ENCODE data around the gene INHA.

INHA gene

GRCh38 chr2:219557320-219557719 is 14.8 kb upstream of the INHA start:
- H3K4me3 ChIP-seq (ENCODE audit: low read depth, low read length): no peak overlapping the region

- no peak overlapping the region for H3K4me3 ChIP-seq (ENCODE audit: low read depth, low read length)
Measured at GRCh38 chr2:219557791-219558785, 14.0 kb upstream of the INHA start.

GRCh38 chr2:219559156-219559915 is 12.8 kb upstream of the INHA start:
- H3K4me3 ChIP-seq (ENCODE audit: low read depth, low read length): no peak overlapping the region

GRCh38 chr2:219560037-219560892 is 11.8 kb upstream of the INHA start:
- no peak overlapping the region for H3K4me3 ChIP-seq (ENCODE audit: low read depth, low read length)

GRCh38 chr2:219560893-219561178 is 11.3 kb upstream of the INHA start:
- no peak overlapping the region for H3K4me3 ChIP-seq (ENCODE audit: low read depth, low read length)

GRCh38 chr2:219561179-219562048 is 10.7 kb upstream of the INHA start:
- no peak overlapping the region for H3K4me3 ChIP-seq (ENCODE audit: low read depth, low read length)

GRCh38 chr2:219562049-219563020 is 9.8 kb upstream of the INHA start:
- no peak overlapping the region for H3K4me3 ChIP-seq (ENCODE audit: low read depth, low read length)

- no peak overlapping the region for H3K4me3 ChIP-seq (ENCODE audit: low read depth, low read length)
Measured at GRCh38 chr2:219563271-219563928, 8.7 kb upstream of the INHA start.

GRCh38 chr2:219565130-219566080 is 6.7 kb upstream of the INHA start:
- H3K4me3 ChIP-seq (ENCODE audit: low read depth, low read length): no peak overlapping the region

GRCh38 chr2:219566640-219567039 is 5.5 kb upstream of the INHA start:
- no peak overlapping the region for H3K4me3 ChIP-seq (ENCODE audit: low read depth, low read length)

GRCh38 chr2:219567131-219567530 is 5.0 kb upstream of the INHA start:
- H3K4me3 ChIP-seq (ENCODE audit: low read depth, low read length): no peak overlapping the region

- no peak overlapping the region for H3K4me3 ChIP-seq (ENCODE audit: low read depth, low read length)
Measured at GRCh38 chr2:219567791-219568361, 4.2 kb upstream of the INHA start.

- no peak overlapping the region for H3K4me3 ChIP-seq (ENCODE audit: low read depth, low read length)
Measured at GRCh38 chr2:219569041-219569440, 3.1 kb upstream of the INHA start.

GRCh38 chr2:219569635-219570034 is 2.5 kb upstream of the INHA start:
- H3K4me3 ChIP-seq (ENCODE audit: low read depth, low read length): no peak overlapping the region

GRCh38 chr2:219570194-219570923 is 1.8 kb upstream of the INHA start:
- H3K4me3 ChIP-seq (ENCODE audit: low read depth, low read length): peak overlapping the region; percentile 67

- peak overlapping the region; percentile 67 for H3K4me3 ChIP-seq (ENCODE audit: low read depth, low read length)
Measured at GRCh38 chr2:219570924-219571310, 1.2 kb upstream of the INHA start.

Data from iPS-11a (cell line).